Left cardiac atrium (tissue), 4 donors: Measurements from ENCODE around the gene LUC7L2. TPM values are rescaled to one million over a fixed set of nuclear protein-coding genes. Genes with fewer than 3 reads are reported as not detected.
"Not testable (repeated sequence)": the region's sequence is repeated elsewhere in the genome, so short reads cannot be mapped to it uniquely, and the experiment has no call there.

Experiments
- ATAC-seq, 2 donors: fragments of 200-7000 bp; cut with Tn5 transposase; one replicate each; pipeline ENCODE4 v1.9.1; 2020; ENCODE audit warnings: mild to moderate bottlenecking in 2 of 2, moderate library complexity in 2 of 2
- DNase-seq: peaks from one replicate; pipeline ENCODE4 v3.0.0-alpha.2; 2020
- intact Hi-C, 2 donors: fragments of 100-400 bp; cut with DNase I; formaldehyde crosslinking; loops; one replicate each; pipeline versions ENCODE4 v1.14.1 to v1.15.1; 2022 to 2023
- total RNA-seq, 2 donors: library from RNA; stranded (reverse); fragmentation: NEBNext Ultra II Directional; extraction: Animal tissue kit (Norgen Biotek cat#: 25700); gene quantifications; one replicate each; pipeline ENCODE4 v1.2.1, GENCODE V29; 2021
- donor health status: DM: no; HTN: yes; CAD: no.
- donor health status: DM: no; HTN: yes; CAD: no; lungs with severe emphysema.
- donor health status: DM: yes; HTN: yes; CAD: no.
- donor health status: Dilated cardiomyopathy.

The LUC7L2 gene
- total RNA-seq, 2 donors from 2014 or later = 46.4 to 52.3 TPM

DNA sequence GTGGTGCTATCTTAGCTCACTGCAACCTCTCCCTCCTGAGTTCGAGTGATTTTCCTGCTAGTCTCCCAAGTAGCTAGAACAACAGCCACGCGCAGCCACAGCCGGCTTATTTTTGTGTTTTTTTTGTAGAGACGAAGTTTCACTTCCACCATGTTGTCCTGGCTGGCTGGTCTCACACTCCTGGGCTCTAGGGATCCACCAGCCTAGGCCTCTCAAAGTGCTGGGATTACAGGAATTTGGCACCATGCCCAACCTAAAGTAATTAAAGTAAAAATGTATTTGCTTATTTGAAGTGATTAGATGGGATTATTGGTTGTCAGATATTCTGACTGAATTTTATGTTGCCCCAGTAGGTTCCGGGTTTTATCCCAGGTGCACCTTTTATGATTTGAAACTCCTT is 22.7 kb downstream of the LUC7L2 start:
- DNase-seq (no peak), ATAC-seq (peak in 1 of 2 donors; percentile 25)
- intact Hi-C loops = no loop called here

DNA sequence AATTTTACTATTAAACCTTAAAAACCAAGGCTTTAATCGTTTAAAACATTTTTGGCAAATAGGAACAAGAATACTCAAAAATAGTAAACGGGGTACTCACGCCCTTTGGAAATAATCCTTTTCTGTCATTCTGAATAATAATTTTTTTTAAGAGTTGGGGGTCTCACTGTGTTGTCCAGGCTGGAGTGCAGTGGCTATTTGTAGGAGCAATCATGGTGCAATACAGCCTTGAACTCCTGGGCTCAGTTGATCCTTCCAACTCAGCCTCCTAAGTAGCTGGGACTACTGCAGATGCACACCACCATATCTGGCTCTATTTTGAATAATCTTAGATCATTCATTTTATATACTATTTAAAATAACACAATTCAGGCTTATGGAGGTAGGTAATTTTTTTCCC is 24.9 kb downstream of the LUC7L2 start:
- DNase-seq (no peak), ATAC-seq (no peak)
- intact Hi-C loops = no loop called here

DNA sequence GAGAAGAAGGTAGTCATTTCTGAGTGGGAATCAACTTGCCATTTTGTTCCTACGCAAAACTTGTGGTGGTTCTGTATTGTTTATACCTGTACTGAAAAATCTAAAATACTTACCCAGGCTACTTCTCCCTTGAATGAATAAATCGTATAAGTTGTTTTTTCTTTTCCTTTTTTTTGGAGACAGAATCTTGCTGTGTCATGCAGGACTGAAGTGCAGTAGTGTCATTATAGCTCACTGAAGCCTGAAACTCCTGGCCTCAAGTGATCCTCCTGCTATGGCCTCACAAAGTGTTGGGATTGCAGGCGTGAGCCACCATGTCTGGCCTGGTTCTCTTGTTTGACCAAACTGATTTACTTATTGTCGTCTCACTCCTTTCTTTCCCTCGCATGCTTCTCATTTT is 27.9 kb downstream of the LUC7L2 start:
- intact Hi-C loops = no loop called here
- no peak for DNase-seq
- no peak for ATAC-seq

DNA sequence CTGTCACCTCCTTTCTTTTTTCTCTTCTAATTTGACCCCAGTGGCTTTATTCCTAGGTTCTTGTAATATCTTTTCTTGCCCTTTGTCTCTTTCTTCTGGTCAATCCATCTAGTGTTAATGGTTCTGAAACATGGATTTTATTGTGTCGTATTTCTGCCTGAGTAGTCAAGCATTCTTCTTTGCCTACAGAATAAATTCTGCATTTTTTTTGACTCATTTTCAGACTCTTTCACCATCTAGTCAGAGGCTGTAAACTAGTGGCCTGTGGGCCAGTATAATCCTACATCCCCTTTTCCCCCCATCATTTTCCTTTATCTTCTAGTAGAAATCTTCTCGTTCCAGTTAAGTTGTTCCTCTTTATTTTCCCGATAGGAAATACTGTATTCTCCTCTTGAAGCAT is 29.4 kb downstream of the LUC7L2 start:
- intact Hi-C loops = no loop called here
- DNase-seq = no peak
- ATAC-seq = no peak

DNA sequence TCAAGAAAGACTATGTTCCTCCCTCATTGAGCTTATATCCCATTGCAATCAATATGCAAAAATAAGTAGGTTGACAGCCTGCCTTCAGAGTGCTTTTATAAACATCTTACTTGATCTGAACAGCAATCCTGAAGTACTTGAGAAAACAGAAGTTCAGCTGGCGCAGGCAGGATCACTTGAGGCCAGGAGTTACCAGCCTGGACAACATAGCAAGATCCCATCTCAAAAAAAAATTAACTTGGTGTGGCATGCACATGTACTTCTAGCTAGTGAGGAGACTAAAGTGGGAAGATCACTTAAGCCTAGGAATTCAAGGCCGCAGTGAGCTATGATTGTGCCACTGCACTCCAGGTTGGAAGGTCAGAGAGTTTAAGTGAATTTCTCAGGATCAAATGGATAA is 30.1 kb downstream of the LUC7L2 start:
- ATAC-seq = no peak
- DNase-seq = no peak
- intact Hi-C loops = no loop called here

DNA sequence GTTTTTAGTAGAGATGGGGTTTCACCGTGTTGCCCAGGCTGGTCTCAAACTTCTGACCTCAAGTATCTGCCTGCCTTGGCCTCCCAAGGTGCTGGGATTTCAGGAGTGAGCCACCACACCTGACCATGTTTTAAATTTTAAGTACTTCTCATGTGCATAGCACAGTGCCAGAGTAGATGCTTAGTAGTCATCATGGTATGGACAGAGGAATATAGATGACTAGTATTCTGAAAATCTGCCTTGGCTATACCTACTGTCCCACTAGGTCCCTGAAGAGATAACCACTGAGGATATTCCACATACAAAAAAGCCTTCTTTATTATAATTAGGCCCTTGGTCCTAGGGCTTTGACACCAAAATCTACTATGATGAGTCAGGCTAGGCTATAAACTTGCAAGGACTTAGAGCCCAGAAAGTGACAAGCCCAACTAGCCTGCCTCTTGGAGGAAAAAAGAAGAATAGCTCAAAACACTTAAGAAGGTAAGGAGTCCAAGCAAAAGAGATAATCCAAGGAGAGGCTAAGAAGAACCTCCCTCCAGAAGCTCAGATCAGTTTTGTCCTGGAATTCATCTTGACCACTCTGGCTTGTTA is 34.0 kb downstream of the LUC7L2 start:
- DNase-seq (no peak), ATAC-seq (no peak)
- intact Hi-C loops = no loop called here

DNA sequence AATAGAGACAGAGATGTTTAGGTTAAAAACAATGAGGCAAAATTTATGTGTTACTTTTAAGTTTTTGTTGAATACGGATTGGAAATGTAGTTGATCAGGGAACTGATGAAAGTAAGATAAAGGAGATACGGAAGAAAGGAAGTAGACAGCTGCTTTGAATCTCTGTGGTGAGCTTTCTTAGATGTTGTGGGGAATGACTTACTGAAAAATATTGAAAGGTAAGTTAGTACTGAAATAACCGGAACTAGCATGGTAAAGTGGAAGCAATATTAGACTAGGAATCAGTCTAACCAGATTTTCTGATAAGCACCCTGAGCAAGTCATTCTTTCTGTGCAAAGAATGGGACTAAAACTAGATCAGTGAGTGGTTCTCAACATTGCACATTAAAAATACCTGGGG is 34.8 kb downstream of the LUC7L2 start:
- DNase-seq (no peak), ATAC-seq (no peak)
- intact Hi-C loops = no loop called here

DNA sequence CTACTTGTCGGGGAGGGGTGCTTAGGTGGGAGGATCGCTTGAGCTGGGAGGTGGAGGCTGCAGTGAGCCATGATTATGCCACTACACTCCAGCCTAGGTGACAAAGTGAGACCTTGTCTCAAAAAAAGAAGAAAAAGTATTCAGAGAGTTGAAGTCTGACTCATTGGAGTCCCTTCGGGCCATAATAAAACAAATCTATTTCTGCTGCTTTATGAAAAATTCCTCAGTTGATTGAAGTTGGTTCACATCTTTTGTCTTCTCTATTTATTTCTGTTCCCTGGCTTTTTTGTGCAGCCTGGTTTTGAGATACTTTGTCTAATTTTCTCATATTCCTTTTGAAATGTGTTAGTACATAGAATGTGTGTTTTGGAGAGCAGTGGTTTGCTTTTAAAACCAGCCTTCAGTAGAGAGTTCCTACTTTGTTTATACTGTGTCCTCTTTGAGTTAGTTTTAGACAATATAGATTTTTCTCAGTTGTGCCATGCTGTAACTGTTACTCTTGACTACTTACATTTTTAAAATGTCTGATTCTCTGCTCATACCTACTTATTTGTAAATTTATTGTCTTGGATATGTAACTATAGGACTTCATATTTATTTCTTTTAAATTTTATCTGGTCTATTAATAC is 36.7 kb downstream of the LUC7L2 start:
- ATAC-seq = no peak
- DNase-seq = no peak
- intact Hi-C loops = no loop called here

DNA sequence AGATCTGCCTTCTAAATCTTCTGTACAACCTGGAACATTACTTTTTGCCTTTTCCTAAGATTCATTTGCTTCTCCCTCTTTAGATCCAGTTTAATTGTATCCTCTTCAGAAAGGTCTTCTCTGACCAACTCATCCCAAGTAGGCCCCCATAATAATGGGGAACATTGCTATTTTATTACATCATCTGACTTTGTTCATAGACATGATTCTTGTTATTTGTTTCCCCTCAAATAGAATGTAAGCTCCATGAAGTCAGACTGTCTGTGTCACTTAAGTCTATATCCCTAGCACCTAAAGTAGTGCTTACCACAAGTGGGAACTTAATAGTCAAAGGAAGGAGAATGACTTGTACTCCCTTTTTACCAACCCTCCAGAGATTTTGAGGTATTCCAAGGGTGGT is 37.5 kb downstream of the LUC7L2 start:
- intact Hi-C loops = no loop called here
- DNase-seq = no peak
- no peak for ATAC-seq

DNA sequence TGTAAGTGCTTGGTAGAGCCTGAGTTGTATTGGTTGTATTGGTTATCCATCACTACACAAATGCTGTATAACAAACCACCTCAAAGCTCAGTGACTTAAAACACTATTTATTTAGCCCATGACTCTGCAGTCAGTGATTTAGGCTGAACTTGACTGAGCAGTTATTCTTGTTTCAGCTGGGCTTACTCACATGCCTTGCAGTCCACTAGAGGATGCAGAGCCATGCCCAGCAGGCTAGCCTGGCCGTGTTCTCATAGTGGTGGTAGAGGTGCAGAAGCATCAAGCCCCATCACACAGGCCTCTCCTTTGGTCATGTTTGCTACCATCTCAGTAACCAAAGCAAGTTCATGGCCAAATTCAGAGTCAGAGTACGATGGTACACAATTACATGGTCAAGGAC is 43.9 kb downstream of the LUC7L2 start:
- ATAC-seq = no peak
- no peak for DNase-seq
- intact Hi-C loops = no loop called here

DNA sequence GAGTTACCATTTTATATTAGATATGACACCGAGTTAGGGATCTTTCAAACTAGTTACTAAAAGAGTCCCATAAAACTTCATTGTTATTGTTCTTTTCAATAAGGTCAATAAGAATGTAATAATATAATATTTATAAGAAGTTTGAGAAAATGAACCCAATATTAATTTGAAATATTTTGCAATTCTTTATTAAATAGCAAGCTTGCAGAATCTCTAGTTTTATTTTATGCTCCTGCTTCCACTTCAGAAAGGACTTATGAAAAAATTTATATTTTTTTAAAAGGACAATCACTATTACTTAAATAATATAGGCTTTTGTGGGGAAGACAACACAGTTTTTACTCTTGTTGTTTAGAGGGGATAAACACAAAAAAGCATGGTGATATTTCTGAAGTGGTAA is 47.9 kb downstream of the LUC7L2 start:
- intact Hi-C loops = no loop called here
- DNase-seq = no peak
- no peak for ATAC-seq

DNA sequence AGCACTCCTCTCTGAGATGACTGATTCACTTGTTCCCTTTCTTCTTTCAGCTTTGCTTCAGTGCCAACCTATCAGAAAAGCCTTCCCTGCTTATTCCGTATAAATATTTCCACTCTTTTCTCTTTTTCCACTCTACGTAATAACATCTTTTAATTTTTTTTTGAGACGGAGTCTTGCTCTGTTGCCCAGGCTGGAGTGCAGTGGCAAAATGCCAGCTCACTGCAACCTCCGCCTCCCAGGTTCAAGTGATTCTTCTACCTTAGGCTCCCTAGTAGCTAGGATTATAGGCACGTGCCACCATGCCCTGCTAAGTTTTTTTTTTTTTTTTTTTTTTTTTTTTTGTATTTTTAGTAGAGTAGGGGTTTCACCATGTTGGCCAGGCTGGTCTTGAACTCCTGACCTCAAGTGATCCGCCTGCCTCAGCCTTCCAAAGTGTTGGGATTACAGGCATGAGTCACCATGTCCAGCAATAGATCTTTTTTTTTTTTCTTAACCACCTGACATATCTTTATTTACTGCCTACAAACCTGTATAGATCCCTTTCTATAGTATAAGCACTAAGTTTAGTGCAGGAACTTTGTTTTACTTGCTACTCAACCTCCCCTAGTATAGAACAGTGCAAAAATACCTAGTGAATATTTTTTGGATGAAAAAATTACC is 55.2 kb downstream of the LUC7L2 start:
- ATAC-seq, DNase-seq: not testable (repeated sequence)
- intact Hi-C loops = loop anchor here in 1 of 2 donors (10.0 kb wide), 1 partner anchor 50 kb away; no protein-coding TSS in a partner anchor

DNA sequence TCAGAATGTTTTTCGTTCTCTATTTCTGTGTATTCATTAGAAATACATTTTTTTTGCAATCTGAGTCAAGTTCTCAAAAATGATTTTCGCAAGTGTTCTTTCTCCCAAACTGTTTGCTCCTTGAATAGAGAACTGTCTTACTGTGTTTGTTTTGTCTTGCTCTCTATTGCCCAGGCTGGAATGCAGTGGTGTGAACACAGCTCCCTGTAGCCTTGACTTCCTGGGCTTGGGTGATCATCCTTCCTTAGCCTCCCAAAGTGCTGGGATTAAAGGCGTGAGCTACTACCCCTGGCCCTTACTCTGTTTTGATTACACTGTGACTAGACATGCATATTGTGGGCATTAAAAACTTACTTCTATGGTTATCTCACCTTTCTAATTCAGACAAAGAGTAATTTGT is 56.7 kb downstream of the LUC7L2 start:
- DNase-seq (no peak), ATAC-seq (no peak)
- intact Hi-C loops = loop anchor here in 1 of 2 donors (10.0 kb wide), 1 partner anchor 52 kb away; no protein-coding TSS in a partner anchor

DNA sequence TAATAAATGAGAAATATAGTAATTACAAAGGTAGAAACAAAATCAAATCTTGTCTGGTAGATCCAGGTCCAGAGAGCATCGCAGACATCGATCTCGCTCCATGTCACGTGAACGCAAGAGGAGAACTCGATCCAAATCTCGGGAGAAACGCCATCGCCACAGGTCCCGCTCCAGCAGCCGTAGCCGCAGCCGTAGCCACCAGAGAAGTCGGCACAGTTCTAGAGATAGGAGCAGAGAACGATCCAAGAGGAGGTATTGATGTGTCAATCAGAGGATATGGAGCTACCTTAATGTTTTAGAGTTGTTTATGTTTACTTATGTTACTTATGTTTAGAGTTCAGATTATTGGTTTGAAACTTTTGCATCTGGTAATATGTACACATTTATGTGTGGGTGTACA is 57.8 kb downstream of the LUC7L2 start:
- DNase-seq (no peak), ATAC-seq (no peak)
- intact Hi-C loops = loop anchor here in 1 of 2 donors (10.0 kb wide), 1 partner anchor 53 kb away; no protein-coding TSS in a partner anchor

DNA sequence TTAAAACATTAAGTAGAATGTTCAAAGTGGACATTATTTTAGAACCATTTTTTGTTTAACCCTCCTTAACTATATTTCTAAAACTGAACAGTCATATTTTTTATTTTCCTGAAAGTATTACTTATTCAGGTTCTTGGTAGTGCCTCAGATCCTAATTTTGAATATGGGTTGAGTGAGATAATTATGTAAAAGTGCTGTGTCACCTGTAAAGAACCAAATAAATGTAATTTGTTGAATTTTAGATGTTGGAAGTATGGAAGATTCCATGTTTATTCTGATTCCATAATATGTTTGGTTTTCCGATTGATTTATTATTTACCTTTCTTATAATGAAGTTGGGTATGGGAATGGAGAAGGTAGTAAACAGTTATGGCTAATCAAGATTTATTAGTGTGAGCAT is 61.4 kb downstream of the LUC7L2 start:
- ATAC-seq (no peak), DNase-seq (no peak)
- intact Hi-C loops = no loop called here

DNA sequence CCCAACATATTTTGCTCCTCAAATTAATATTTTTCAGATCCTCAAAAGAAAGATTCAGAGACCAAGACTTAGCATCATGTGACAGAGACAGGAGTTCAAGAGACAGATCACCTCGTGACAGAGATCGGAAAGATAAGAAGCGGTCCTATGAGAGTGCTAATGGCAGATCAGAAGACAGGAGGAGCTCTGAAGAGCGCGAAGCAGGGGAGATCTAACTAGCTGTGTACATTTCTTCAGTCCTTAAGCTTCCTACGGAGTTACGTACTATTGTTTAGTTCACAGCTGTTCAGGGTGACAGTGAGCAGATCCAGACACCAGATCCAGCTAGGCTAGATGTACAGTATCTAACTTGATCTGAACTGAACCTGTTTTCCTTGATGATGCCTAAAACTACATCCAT is 62.4 kb downstream of the LUC7L2 start:
- intact Hi-C loops = no loop called here
- DNase-seq (no peak), ATAC-seq (peak in 1 of 2 donors; percentile 21)

DNA sequence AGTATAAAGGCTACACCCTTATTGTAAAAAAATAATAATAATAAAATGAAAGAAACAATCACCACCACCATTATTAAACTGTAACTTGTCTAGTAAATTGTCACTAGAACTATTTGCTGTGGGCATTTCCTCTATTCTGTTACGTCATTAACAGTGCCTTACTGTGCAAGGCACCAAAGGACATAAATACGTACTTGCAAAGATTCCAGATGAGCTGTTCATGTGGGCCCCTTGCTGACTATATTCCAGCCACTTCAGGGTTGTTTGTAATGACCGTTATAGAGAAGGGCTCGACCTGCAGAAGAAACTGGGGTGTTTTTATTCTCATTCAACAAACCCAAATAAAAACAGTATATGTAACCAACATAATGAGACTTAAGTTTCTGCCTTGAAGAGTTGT is 63.4 kb downstream of the LUC7L2 start:
- intact Hi-C loops = no loop called here
- DNase-seq (no peak), ATAC-seq (no peak)

DNA sequence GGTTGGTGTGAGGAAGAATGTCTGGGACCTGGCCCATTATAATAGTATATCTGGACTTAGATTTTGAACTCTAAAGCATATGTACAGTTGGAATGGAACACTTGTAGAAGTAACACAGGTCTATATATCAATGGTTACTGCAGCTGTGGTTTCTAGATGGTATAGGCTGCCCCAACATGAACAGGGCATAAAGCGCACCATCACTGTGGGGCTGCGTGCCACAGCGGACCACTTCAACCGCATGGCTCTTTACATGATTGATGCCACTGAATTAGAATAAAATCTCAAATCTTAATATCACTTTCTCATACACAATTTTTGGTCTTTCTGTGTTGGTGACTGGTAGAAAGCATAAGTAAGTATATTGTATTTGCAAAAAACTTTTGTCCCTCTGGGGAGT is 64.3 kb downstream of the LUC7L2 start:
- ATAC-seq = no peak
- intact Hi-C loops = no loop called here
- DNase-seq = no peak

DNA sequence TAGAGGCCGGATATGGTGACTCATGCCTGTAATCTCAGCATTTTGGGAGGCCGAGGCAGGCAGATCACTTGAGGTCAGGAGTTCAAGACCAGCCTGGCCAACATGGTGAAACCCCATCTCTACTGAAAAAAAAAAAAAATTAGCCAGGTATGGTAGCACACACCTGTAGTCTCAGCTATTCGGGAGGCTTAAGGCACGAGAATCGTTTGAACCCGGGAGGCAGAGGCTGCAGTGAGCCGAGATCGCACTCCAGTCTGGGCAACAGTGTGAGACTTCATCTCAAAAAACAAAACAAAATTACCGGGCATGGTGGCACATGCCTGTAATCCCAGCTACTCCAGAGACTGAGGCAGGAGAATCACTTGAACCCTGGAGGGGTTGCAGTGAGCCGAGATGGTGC is 66.0 kb downstream of the LUC7L2 start:
- intact Hi-C loops, DNase-seq, ATAC-seq: not testable (repeated sequence)

DNA sequence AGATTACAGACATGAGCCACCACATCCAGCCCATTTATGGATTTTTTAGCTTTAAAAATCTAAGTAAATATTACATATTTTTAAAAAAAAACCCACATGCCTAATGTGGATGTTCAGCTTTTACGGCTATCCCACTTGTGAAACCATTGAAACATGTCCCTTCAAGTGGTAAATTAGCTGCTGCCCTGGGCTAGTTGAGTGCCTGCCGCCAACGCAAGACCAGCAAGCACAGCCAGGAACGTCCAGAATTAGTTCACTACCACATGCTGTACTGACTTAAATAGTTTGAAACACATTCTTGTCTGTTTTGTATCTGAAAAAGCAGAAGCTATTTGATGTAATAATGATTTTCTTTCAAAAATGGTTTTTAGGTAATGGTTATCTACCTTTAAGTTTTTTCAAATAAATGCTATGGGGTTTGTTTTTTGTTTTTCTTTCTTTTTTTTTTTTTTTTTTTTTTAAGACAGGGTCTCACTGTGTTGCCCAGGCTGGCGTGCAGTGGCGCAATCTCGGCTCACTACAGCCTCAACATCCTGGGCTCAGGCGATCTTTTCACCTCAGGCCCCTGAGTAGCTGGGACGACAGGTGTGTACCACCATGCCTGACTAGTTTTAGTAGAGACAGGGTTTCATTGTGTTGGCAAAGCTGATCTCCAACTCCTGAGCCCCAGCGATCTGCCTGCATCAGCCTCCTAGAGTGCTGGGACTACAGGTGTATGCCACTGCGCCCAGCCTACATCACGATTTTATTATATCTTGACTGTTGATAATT is 66.7 kb downstream of the LUC7L2 start:
- peak in 1 of 2 donors; percentile 57 for ATAC-seq
- intact Hi-C loops = no loop called here
- DNase-seq = no peak
